Measurements from ENCODE around the gene SLC2A9.

DNA sequence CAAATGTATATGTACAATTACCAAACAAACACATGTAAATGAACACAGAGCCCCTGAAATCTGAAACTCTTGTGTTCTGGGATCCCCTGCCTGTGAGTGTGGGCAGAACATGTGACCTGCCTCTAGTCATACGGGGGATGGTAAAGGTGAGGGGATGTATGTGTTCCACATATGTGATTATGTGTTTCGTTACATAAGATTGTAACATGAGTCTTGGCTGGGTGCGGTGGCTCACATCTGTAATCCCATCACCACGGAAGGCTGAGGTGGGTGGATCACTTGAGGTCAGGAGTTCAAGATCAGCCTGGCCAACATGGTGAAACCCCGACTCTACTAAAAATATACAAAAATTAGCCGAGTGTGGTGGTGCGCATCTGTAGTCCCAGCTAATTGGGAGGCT lies 37.1 kb upstream of the SLC2A9 start:
- no peak for TF ChIP-seq POLR2A (IDR thresholded peaks at IDR 0.05)
- TF ChIP-seq, protein P1, sequence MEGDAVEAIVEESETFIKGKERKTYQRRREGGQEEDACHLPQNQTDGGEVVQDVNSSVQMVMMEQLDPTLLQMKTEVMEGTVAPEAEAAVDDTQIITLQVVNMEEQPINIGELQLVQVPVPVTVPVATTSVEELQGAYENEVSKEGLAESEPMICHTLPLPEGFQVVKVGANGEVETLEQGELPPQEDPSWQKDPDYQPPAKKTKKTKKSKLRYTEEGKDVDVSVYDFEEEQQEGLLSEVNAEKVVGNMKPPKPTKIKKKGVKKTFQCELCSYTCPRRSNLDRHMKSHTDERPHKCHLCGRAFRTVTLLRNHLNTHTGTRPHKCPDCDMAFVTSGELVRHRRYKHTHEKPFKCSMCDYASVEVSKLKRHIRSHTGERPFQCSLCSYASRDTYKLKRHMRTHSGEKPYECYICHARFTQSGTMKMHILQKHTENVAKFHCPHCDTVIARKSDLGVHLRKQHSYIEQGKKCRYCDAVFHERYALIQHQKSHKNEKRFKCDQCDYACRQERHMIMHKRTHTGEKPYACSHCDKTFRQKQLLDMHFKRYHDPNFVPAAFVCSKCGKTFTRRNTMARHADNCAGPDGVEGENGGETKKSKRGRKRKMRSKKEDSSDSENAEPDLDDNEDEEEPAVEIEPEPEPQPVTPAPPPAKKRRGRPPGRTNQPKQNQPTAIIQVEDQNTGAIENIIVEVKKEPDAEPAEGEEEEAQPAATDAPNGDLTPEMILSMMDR (IDR thresholded peaks at IDR 0.05) = no peak
